Karpas-422 (cell line): Measurements from ENCODE around the gene ADAMTS9. TPM values are rescaled to one million over a fixed set of nuclear protein-coding genes. Genes with fewer than 3 reads are reported as not detected.

Source experiments
- DNase-seq: peaks from one replicate; pipeline ENCODE4 v3.0.0-alpha.2; 2015
- H2AFZ ChIP-seq: fragments of 200-600 bp; sonication (generic); 2 replicates; pipeline ENCODE4 v1.6.1; 2014; ENCODE audit warnings: antibody characterized with exemption, low read length, mixed read lengths
- H3K27ac ChIP-seq: fragments of 200-600 bp; sonication (generic); 2 replicates; pipeline ENCODE4 v1.5.1; 2014; ENCODE audit warnings: mild to moderate bottlenecking, low read length, moderate library complexity
- H3K27me3 ChIP-seq: fragments of 200-600 bp; sonication (generic); 2 replicates; pipeline ENCODE4 v1.6.1; 2014; ENCODE audit warnings: low read length, mixed read lengths
- H3K36me3 ChIP-seq: fragments of 200-600 bp; sonication (generic); 2 replicates; pipeline ENCODE4 v1.6.1; 2014; ENCODE audit warnings: low read length, mixed read lengths; ENCODE audit not compliant: insufficient read depth
- H3K4me1 ChIP-seq: fragments of 200-600 bp; sonication (generic); 2 replicates; pipeline ENCODE4 v1.6.1; 2014; ENCODE audit warnings: mild to moderate bottlenecking, low read length, mixed read lengths
- H3K4me2 ChIP-seq: fragments of 200-600 bp; sonication (generic); 2 replicates; pipeline ENCODE4 v1.6.1; 2014; ENCODE audit warnings: low read length, low read depth, mild to moderate bottlenecking; ENCODE audit not compliant: poor library complexity, severe bottlenecking
- H3K4me3 ChIP-seq: fragments of 200-600 bp; sonication (generic); 2 replicates; pipeline ENCODE4 v1.5.1; 2014; ENCODE audit warnings: mild to moderate bottlenecking, antibody characterized with exemption, low read length, mixed read lengths
- H3K79me2 ChIP-seq: fragments of 200-600 bp; sonication (generic); 2 replicates; pipeline ENCODE4 v1.6.1; 2014; ENCODE audit warnings: mild to moderate bottlenecking, low read length, mixed read lengths
- H3K9ac ChIP-seq: fragments of 200-600 bp; sonication (generic); 2 replicates; pipeline ENCODE4 v1.6.0; 2014; ENCODE audit warnings: low read length
- H3K9me2 ChIP-seq: fragments of 200-600 bp; sonication (generic), shearing (Covaris generic); replicated peaks from 2 replicates; pipeline ENCODE4 v1.6.0; 2014; ENCODE audit warnings: mild to moderate bottlenecking, low read length, moderate library complexity; ENCODE audit not compliant: insufficient read depth
- H3K9me3 ChIP-seq: fragments of 300-700, 200-600 bp; sonication (generic); 2 replicates; pipeline ENCODE4 v1.6.1; 2014; ENCODE audit warnings: low read length, mixed read lengths
- H4K20me1 ChIP-seq: fragments of 200-600 bp; sonication (generic); 2 replicates; pipeline ENCODE4 v1.6.1; 2014; ENCODE audit warnings: mild to moderate bottlenecking, antibody characterized with exemption, low read length, low read depth; ENCODE audit not compliant: insufficient read depth
- total RNA-seq: library from RNA; depleted of rRNA; stranded (reverse); fragments of >200 nt; shearing (Covaris generic); gene quantifications from 2 replicates; pipeline ENCODE4 v1.2.3, GENCODE V29; 2014; ENCODE audit warnings: low replicate concordance; rRNA removed

Gene ADAMTS9
- total RNA-seq: not detected in 2 replicates

GRCh38 chr3:64687781-64688604 lies at the start of gene ADAMTS9:
ADAMTS9 (minus strand) TSS chr3:64688000; CDS start chr3:64687657, 343 bp downstream.
- H3K36me3 ChIP-seq: no peaks in the 10 kb centered on the region
- no peaks in the 10 kb centered on the region for H3K79me2 ChIP-seq
- no peak within 1 kb of the TSS for H2AFZ ChIP-seq
- no peaks in the 10 kb centered on the region for H3K9me2 ChIP-seq
- peaks cover 7% of the 10 kb centered on the region; the same call in 1 of the 2 replicates for H3K9me3 ChIP-seq
- H4K20me1 ChIP-seq: no peaks in the 10 kb centered on the region
- DNase-seq: no peak
- H3K27ac ChIP-seq: no peak within 1 kb of the TSS
- H3K4me1 ChIP-seq: no peaks in the 10 kb centered on the region
- H3K9ac ChIP-seq: no peak within 1 kb of the TSS
- no peaks in the 10 kb centered on the region for H3K27me3 ChIP-seq
- no peak within 1 kb of the TSS for H3K4me2 ChIP-seq
- H3K4me3 ChIP-seq: no peak within 1 kb of the TSS

- Histone ChIP-seq H3K36me3 (no peaks in the 10 kb centered on the region), H3K4me3 (no peak overlapping the region), H2AFZ (no peak overlapping the region), H3K9me2 (no peaks in the 10 kb centered on the region), H3K79me2 (no peaks in the 10 kb centered on the region), H3K4me1 (no peaks in the 10 kb centered on the region), H3K9ac (no peak overlapping the region), H3K27me3 (no peaks in the 10 kb centered on the region), H3K27ac (no peak overlapping the region), H4K20me1 (no peaks in the 10 kb centered on the region), H3K4me2 (no peak overlapping the region), H3K9me3 (no peaks in the 10 kb centered on the region)
- DNase-seq: no peak
Measured at GRCh38 chr3:64732576-64732975, 44.8 kb upstream of the ADAMTS9 start.

GRCh38 chr3:64730681-64731080 lies 42.9 kb upstream of the ADAMTS9 start:
- DNase-seq: no peak
- H3K36me3 ChIP-seq: no peaks in the 10 kb centered on the region
- no peaks in the 10 kb centered on the region for H3K4me1 ChIP-seq
- H3K4me2 ChIP-seq: no peak overlapping the region
- H3K27me3 ChIP-seq: no peaks in the 10 kb centered on the region
- H2AFZ ChIP-seq: no peak overlapping the region
- no peaks in the 10 kb centered on the region for H4K20me1 ChIP-seq
- H3K9me3 ChIP-seq: no peaks in the 10 kb centered on the region
- H3K79me2 ChIP-seq: no peaks in the 10 kb centered on the region
- no peak overlapping the region for H3K9ac ChIP-seq
- H3K27ac ChIP-seq: no peak overlapping the region
- H3K9me2 ChIP-seq: no peaks in the 10 kb centered on the region
- H3K4me3 ChIP-seq: no peak overlapping the region

GRCh38 chr3:64728994-64729393 lies 41.2 kb upstream of the ADAMTS9 start:
- H2AFZ ChIP-seq: no peak overlapping the region

GRCh38 chr3:64728428-64728827 lies 40.6 kb upstream of the ADAMTS9 start:
- Histone ChIP-seq H3K36me3 (no peaks in the 10 kb centered on the region), H2AFZ (no peak overlapping the region), H3K9me3 (no peaks in the 10 kb centered on the region), H3K9ac (no peak overlapping the region), H3K4me1 (no peaks in the 10 kb centered on the region), H3K27me3 (no peaks in the 10 kb centered on the region), H3K27ac (no peak overlapping the region), H3K4me2 (no peak overlapping the region), H4K20me1 (no peaks in the 10 kb centered on the region), H3K4me3 (no peak overlapping the region), H3K9me2 (no peaks in the 10 kb centered on the region), H3K79me2 (no peaks in the 10 kb centered on the region)
- no peak for DNase-seq

More at GRCh38 chr3:64728994-64729393, 41.2 kb upstream of the ADAMTS9 start:
- Histone ChIP-seq H3K27ac (no peak overlapping the region), H3K79me2 (no peaks in the 10 kb centered on the region), H3K4me3 (no peak overlapping the region), H4K20me1 (no peaks in the 10 kb centered on the region), H3K9me2 (no peaks in the 10 kb centered on the region), H3K9me3 (no peaks in the 10 kb centered on the region), H3K27me3 (no peaks in the 10 kb centered on the region), H3K9ac (no peak overlapping the region), H3K36me3 (no peaks in the 10 kb centered on the region), H3K4me1 (no peaks in the 10 kb centered on the region), H3K4me2 (no peak overlapping the region)
- no peak for DNase-seq

GRCh38 chr3:64726414-64727090 lies 38.8 kb upstream of the ADAMTS9 start:
- no peak for DNase-seq
- H3K36me3 ChIP-seq: no peaks in the 10 kb centered on the region
- no peaks in the 10 kb centered on the region for H4K20me1 ChIP-seq
- H3K79me2 ChIP-seq: no peaks in the 10 kb centered on the region
- H3K4me3 ChIP-seq: no peak overlapping the region
- no peaks in the 10 kb centered on the region for H3K4me1 ChIP-seq
- H2AFZ ChIP-seq: no peak overlapping the region
- no peaks in the 10 kb centered on the region for H3K9me2 ChIP-seq
- no peak overlapping the region for H3K27ac ChIP-seq
- no peaks in the 10 kb centered on the region for H3K27me3 ChIP-seq
- H3K4me2 ChIP-seq: no peak overlapping the region
- H3K9me3 ChIP-seq: no peaks in the 10 kb centered on the region
- no peak overlapping the region for H3K9ac ChIP-seq

GRCh38 chr3:64718976-64719375 lies 31.2 kb upstream of the ADAMTS9 start:
- no peak overlapping the region for H3K4me3 ChIP-seq
- H3K9ac ChIP-seq: no peak overlapping the region
- no peak overlapping the region for H2AFZ ChIP-seq
- H3K4me1 ChIP-seq: no peaks in the 10 kb centered on the region
- H3K9me3 ChIP-seq: no peaks in the 10 kb centered on the region
- no peaks in the 10 kb centered on the region for H3K79me2 ChIP-seq
- H3K27me3 ChIP-seq: no peaks in the 10 kb centered on the region
- H3K4me2 ChIP-seq: no peak overlapping the region
- no peaks in the 10 kb centered on the region for H3K9me2 ChIP-seq
- H3K27ac ChIP-seq: no peak overlapping the region
- H3K36me3 ChIP-seq: no peaks in the 10 kb centered on the region
- no peaks in the 10 kb centered on the region for H4K20me1 ChIP-seq
- DNase-seq: no peak

- H3K36me3 ChIP-seq: no peaks in the 10 kb centered on the region
- no peaks in the 10 kb centered on the region for H3K9me3 ChIP-seq
- H3K4me1 ChIP-seq: no peaks in the 10 kb centered on the region
- no peaks in the 10 kb centered on the region for H4K20me1 ChIP-seq
- H3K79me2 ChIP-seq: no peaks in the 10 kb centered on the region
- DNase-seq: no peak
- no peak overlapping the region for H3K9ac ChIP-seq
- no peak overlapping the region for H3K4me3 ChIP-seq
- H3K27me3 ChIP-seq: no peaks in the 10 kb centered on the region
- H2AFZ ChIP-seq: no peak overlapping the region
- no peaks in the 10 kb centered on the region for H3K9me2 ChIP-seq
- H3K27ac ChIP-seq: no peak overlapping the region
- H3K4me2 ChIP-seq: no peak overlapping the region
Measured at GRCh38 chr3:64717872-64718613, 30.2 kb upstream of the ADAMTS9 start.
